HG02678 (cell line): Measurements from ENCODE around the gene NIPA2.
"Not testable (repeated sequence)": the region's sequence is repeated elsewhere in the genome, so short reads cannot be mapped to it uniquely, and the experiment has no call there.

Experiments
- ATAC-seq: cut with Tn5 transposase; IDR thresholded peaks from one replicate; pipeline ENCODE4 v1.9.1; 2021; ENCODE audit warnings: mild to moderate bottlenecking, moderate library complexity; ENCODE audit not compliant: unreplicated experiment

NIPA2 gene

GRCh38 chr15:22838292-22839042 is at the start of gene NIPA2:
NIPA2 (plus strand) TSS chr15:22838666; CDS start chr15:22851732, 13,066 bp downstream.
- ATAC-seq: peak; percentile 81

DNA sequence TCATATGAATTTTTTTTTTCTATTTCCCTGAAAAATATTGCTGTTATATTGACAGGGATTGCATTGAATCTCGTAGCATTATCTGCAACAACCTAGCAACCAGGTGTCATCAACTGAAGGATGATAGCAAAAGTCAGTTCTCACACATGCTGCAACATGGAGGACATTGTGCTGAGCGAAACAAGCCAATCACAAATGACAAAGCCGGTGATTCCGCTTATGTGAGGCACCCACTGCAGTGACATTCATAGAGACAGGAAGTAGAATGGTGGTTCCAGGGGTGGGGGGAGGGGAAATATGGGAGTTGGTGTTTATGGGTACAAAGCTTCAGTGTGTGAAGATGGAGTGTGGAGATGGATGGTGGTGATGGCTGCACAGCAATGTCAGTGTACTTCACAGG is 44.4 kb upstream of the NIPA2 start:
- ATAC-seq: no peak

DNA sequence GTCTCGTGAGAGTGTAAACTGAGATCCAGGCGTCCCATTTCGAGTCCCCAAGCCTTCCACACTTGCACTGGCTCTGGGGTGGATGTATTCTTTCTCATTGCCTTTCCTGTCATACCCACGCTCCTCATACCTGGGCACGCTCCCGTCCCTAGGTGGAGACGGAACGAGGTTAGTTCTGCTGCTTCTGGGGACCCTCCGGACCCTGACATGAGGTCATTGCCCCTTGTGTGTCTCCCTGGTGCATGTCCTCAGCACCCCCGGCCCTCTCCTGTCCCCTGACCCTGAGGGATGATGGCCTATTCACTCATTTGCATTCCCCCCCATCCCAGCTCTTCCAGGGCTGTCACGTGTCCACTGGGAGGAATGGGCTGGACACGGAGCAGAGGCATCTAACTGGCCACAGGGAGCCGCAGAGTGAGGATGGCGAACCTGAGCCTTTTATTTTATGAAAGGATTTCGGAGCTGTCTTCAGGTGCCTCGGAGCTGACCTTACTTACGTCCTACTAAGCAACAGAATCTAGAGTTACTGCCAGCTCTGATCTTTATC is 43.8 kb upstream of the NIPA2 start:
- no peak for ATAC-seq

GRCh38 chr15:22795206-22796063 is 43.0 kb upstream of the NIPA2 start:
- ATAC-seq: no peak

GRCh38 chr15:22796079-22796478 is 42.4 kb upstream of the NIPA2 start:
- no peak for ATAC-seq

DNA sequence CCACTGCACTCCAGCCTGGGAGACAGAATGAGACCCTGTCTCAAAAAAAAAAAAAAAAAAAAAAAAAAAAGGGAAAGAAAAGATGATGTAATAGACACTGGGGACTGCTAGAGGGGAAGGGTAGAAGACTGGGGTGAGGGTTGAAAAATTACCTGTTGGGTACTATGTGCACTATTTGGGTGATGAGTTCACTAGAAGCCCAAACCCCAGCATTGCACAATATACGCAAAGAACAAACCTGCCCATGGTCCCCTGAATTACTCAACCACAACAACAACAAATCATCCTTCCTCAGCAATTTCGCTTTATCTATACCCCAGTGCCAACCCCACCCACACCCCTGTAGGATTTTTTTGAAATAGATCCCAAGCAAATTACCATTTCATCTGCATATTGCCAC is 38.6 kb upstream of the NIPA2 start:
- no peak for ATAC-seq

- not testable (repeated sequence) for ATAC-seq
Measured at GRCh38 chr15:22803006-22803405, 35.5 kb upstream of the NIPA2 start.

DNA sequence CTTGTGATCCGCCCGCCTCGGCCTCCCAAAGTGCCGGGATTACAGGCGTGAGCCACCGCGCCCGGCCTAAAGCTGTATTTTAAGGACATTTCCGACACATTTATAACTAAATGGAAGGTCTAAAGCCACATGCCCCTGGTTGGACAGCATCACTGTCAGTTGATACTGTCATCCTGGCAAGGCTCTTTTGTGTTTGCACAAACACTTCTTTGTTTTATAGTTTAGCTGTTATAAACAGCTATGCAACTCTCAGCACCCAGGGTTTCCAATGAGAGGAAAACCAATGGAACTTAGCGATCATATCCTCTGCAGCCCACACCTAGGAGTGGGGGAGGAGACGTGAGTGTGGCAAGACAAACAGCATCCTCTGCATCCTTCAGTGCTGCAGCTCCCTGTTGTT is 32.3 kb upstream of the NIPA2 start:
- no peak for ATAC-seq

GRCh38 chr15:22806664-22807063 is 31.8 kb upstream of the NIPA2 start:
- ATAC-seq: no peak

DNA sequence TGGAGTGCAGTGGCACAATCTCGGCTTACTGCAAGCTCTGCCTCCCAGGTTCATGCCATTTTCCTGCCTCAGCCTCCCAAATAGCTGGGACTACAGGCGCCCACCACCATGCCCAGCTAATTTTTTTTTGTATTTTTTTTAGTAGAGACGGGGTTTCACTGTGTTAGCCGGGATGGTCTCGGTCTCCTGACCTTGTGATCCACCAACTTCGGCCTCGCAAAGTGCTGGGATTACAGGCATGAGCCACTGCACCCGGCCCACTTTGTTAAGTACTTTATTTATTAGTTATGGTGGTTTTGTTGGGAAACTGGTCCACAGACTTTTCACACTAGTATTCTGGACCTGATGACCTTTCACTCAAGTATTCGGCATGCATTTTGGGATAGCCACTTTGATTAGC is 30.6 kb upstream of the NIPA2 start:
- not testable (repeated sequence) for ATAC-seq

DNA sequence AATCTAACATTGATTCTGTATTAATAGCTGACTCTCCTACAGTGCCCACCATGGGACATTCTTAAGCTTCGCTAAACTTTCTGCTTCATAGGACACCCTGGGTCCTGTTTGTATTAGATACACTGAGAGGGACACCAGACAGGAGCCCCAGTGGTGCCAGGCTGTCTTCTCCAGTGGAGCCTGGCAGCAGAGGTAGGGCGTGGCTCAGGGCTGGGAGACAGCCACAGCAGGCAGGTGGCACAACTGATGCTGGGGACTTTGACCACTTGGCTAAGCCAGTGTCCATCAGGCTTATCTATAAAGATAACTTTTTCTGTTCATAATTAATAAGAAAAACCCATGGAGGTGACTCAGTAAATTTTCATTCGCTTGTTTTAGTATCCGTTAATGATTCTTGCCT is 30.2 kb upstream of the NIPA2 start:
- no peak for ATAC-seq

DNA sequence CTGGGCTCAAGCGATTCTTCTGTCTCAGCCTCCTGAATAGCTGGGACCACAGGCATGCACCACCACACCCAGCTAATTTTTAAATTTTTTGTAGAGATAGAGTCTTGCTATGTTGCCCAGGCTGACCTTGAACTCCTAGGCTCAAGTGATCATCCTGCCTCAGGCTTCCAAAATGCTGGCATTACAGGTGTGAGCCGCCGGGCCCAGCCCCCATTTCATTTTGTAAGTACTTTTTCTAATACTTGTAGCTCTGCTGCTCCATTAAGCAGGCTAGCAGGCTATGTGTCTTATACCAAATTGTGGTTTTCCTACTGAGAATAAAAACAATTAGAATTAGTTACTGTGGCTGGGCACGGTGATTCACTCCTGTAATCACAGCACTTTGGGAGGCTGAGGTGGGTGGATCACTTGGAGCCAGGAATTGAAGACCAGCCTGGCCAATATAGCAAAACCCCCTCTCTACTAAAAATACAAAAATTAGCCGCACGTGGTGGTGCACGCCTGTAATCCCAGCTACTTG is 29.6 kb upstream of the NIPA2 start:
- ATAC-seq: no peak

DNA sequence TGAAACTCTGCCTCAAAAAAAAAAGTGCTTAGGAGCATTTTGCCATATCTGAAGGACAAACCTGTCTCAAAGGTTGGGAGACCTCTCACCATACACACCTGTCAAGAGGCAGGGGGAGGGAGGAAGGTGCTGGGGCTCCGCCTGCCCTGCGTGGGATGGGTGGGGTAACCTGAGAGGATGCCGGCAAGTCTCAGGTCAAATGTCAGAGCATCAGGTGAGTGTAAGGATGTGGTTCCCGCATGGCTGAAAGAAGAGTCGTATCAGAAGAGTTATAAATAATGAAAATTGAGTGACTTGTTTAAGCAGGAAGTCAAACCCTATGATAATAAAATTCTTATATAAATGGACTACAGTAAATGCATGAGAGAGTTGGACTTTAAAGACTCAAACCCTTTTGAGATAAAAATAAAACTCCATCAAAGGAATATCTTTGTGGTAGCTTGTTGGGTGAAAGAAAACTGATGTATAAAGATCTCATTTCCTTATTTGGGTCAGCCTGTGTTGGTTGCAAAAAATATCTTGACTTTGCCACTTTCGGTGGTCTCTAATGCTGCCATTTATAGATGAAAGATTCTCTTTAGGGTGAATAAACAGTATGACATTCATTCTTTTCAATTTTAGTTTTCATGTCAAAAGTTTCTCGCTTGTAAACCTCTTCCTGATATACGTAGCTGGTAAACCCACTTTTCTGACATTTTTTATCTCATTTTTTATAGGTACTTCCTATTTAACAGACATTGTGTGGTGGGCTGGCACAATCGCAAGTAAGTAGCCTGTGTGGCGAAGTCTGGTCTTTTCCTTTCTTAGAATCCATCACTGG is 28.2 kb upstream of the NIPA2 start:
- ATAC-seq: peak; percentile 52

DNA sequence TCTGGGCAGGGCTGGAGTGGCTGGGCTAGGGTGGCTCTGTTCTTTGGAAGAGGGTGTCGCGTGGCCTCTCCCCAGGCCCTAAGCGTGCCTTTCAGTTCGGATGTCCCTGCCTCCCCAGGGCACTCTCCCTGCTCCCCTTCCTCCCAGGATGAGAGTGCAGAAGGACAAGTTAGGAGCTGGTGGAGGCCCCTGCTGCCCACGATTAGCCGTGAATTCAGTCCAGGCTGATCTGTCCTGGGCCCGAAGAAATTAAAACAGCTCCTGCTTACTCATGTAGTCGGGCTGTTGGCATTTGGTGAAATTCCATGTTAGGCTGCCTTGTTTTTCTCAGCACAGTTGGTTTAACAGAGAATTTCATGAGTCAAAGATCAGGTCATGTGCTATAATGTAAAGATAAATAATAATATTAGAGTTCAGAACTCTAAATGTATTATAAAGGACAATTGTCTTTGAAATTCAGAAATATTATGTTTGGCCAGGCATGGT is 27.6 kb upstream of the NIPA2 start:
- no peak for ATAC-seq

- no peak for ATAC-seq
Measured at GRCh38 chr15:22811640-22812039, 26.8 kb upstream of the NIPA2 start.

GRCh38 chr15:22813844-22814243 is 24.6 kb upstream of the NIPA2 start:
- no peak for ATAC-seq

DNA sequence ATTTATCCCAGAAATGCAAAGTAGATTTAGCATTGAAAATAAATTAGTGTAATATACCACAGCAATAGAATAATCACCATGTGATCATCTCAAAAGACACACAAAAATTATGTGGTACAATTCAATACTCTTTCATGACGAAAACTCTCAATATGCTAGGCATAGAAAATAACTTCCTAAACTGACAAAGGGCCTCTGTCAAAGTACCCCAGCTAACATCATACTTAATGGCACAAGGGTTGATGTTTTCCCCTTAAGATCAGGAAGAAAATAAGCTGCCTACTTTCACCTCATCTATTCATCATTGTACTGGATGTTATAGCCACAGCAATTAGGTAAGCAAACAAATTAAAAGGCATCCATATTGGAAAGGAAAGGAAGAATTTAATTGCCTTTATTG is 22.7 kb upstream of the NIPA2 start:
- no peak for ATAC-seq

DNA sequence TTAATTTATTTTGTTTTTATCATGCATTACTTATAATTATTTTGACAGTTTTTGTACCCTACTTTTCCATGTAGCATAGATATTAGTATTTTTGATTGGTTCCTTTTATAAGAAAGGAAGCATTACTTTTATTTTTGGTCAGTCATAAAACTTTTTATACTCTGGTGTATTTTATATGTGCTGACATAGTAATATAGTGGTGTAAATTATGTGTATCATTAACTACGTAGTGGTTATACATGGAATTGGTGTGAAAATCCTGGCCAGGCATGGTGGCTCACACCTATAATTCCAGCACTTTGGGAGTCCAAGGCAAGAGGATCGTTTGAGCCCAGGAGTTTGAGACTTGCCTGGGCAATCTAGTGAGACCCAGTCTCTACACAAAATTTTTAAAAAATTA is 18.8 kb upstream of the NIPA2 start:
- no peak for ATAC-seq

DNA sequence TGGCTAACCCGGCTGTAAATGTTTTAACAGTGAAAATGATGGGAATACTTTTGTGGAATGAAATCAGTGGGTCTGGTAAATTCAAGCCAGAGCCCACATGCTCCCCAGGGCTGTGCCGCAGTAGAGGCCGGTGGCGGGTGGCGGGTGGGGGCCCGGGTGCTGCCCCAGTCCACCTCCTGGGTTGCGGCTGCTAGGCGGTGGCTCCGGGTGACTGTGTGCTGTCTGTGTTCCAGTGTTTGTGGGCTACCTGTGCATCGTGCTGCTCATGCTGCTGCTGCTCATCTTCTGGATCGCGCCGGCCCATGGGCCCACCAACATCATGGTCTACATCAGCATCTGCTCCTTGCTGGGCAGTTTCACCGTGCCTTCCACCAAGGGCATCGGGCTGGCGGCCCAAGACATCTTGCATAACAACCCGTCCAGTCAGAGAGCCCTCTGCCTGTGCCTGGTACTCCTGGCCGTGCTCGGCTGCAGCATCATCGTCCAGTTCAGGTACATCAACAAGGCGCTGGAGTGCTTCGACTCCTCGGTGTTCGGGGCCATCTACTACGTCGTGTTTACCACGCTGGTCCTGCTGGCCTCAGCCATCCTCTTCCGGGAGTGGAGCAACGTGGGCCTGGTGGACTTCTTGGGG is 14.9 kb upstream of the NIPA2 start:
- ATAC-seq: no peak

DNA sequence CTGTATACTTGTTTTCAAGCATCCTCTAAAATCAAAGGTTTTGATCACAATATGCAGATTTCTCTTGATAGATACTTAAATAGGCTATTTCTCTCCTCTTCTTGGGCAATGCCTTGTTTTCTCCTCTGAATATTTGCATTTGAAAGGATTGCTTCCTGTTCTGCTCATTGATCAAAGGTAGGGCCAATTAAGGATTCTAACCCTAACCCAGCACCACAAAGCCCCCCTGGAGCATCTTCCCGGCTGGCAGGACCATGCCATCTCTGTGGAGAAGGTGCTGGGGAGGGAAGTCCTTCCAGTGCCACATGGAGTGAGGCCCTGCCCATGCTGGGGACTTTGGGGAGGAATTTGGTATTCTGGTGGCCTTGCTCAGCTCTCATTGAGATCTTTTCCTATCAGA is 11.3 kb upstream of the NIPA2 start:
- no peak for ATAC-seq
